Transverse colon (tissue), 3 donors: ENCODE measurements around the gene DHX16.

ENCODE experiments used
- EP300 ChIP-seq: sonication (generic); formaldehyde crosslinking; IDR thresholded peaks from one replicate; pipeline ENCODE4 v1.6.1; 2017; ENCODE audit warnings: antibody characterized with exemption, low read depth
- POLR2A ChIP-seq: fragments of 450-650 bp; IDR thresholded peaks from one replicate; pipeline ENCODE4 v1.6.1; 2016; ENCODE audit warnings: antibody characterized with exemption, mild to moderate bottlenecking, moderate library complexity
- TF ChIP-seq, protein P1 (sequence below), 5 experiments: fragments of 200-600 bp in 3 of 5; fragments of 450-650 bp in 2 of 5; sonication (generic) in 3 of 5; IDR thresholded peaks; 1 replicate in 2 of 5; 2 replicates in 3 of 5; pipeline ENCODE4 v1.5.1; 2016 to 2017; ENCODE audit warnings: antibody characterized with exemption in 5 of 5, inconsistent platforms in 3 of 5, mild to moderate bottlenecking in 2 of 5, moderate library complexity in 1 of 5

DNA sequence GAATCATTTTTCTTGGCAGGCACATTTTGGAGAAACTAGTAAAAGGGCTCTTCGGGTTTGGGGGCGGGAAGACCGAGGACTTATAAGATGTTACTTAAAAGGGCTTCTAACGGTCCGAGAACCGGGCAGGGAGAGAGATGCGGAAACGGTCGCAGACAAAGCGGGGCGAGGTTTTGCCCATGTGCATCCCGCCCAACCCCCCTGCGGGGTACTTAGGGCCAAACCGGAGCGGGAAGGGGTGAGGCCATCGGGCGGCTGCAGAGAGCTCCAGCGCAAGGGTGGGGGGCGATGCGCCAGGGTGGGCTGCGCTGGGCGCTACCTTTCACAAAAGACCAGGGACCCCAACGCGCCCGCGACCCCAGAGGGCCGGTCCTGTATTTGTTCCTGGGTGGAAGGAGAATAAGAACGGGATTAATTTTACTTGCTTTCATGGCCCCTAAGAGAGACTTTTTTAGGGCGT, 48.0 kb upstream of the DHX16 start:
- TF ChIP-seq EP300 (peak; percentile 21), POLR2A (no peak)
- TF ChIP-seq, protein P1, sequence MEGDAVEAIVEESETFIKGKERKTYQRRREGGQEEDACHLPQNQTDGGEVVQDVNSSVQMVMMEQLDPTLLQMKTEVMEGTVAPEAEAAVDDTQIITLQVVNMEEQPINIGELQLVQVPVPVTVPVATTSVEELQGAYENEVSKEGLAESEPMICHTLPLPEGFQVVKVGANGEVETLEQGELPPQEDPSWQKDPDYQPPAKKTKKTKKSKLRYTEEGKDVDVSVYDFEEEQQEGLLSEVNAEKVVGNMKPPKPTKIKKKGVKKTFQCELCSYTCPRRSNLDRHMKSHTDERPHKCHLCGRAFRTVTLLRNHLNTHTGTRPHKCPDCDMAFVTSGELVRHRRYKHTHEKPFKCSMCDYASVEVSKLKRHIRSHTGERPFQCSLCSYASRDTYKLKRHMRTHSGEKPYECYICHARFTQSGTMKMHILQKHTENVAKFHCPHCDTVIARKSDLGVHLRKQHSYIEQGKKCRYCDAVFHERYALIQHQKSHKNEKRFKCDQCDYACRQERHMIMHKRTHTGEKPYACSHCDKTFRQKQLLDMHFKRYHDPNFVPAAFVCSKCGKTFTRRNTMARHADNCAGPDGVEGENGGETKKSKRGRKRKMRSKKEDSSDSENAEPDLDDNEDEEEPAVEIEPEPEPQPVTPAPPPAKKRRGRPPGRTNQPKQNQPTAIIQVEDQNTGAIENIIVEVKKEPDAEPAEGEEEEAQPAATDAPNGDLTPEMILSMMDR (IDR thresholded peaks at IDR 0.05): no peak
